ENCODE results near the gene PTPRM.

Gene PTPRM

GRCh38 chr18:7789856-7790552 is 222.9 kb downstream of the PTPRM start:
- peak; percentile 26 for FAIRE-seq
- peak; percentile 18 for DNase-seq (ENCODE audit: low spot score)

GRCh38 chr18:7793100-7793499 is 226.0 kb downstream of the PTPRM start:
- DNase-seq (ENCODE audit: low spot score): no peak
- no peak for FAIRE-seq

- FAIRE-seq: no peak
- DNase-seq (ENCODE audit: low spot score): no peak
Measured at GRCh38 chr18:7803956-7804469, 236.9 kb downstream of the PTPRM start.

- DNase-seq (ENCODE audit: low spot score): no peak
- no peak for FAIRE-seq
Measured at GRCh38 chr18:7805096-7805495, 238.0 kb downstream of the PTPRM start.

GRCh38 chr18:7805880-7806279 is 238.8 kb downstream of the PTPRM start:
- no peak for FAIRE-seq
- no peak for DNase-seq (ENCODE audit: low spot score)

- DNase-seq (ENCODE audit: low spot score) (no peak), FAIRE-seq (no peak)
Measured at GRCh38 chr18:7807936-7808453, 240.9 kb downstream of the PTPRM start.

GRCh38 chr18:7808992-7809391 is 241.9 kb downstream of the PTPRM start:
- DNase-seq (ENCODE audit: low spot score) (no peak), FAIRE-seq (no peak)

- FAIRE-seq: no peak
Measured at GRCh38 chr18:7809455-7809854, 242.3 kb downstream of the PTPRM start.

GRCh38 chr18:7809978-7810377 is 242.9 kb downstream of the PTPRM start:
- FAIRE-seq (no peak), DNase-seq (ENCODE audit: low spot score) (no peak)

More at GRCh38 chr18:7809455-7809854, 242.3 kb downstream of the PTPRM start:
- no peak for DNase-seq (ENCODE audit: low spot score)

GRCh38 chr18:7812431-7813063 is 245.4 kb downstream of the PTPRM start:
- peak; percentile 72 for DNase-seq (ENCODE audit: low spot score)
- peak; percentile 66 for FAIRE-seq

- no peak for FAIRE-seq
- no peak for DNase-seq (ENCODE audit: low spot score)
Measured at GRCh38 chr18:7813131-7813530, 246.0 kb downstream of the PTPRM start.

GRCh38 chr18:7814754-7815315 is 247.7 kb downstream of the PTPRM start:
- no peak for FAIRE-seq
- no peak for DNase-seq (ENCODE audit: low spot score)

- FAIRE-seq: no peak
- DNase-seq (ENCODE audit: low spot score): no peak
Measured at GRCh38 chr18:7815787-7816186, 248.7 kb downstream of the PTPRM start.

GRCh38 chr18:7817575-7818230 is 250.6 kb downstream of the PTPRM start:
- DNase-seq (ENCODE audit: low spot score) (no peak), FAIRE-seq (no peak)

- DNase-seq (ENCODE audit: low spot score) (no peak), FAIRE-seq (no peak)
Measured at GRCh38 chr18:7821784-7822183, 254.7 kb downstream of the PTPRM start.

GRCh38 chr18:7822435-7823331 is 255.6 kb downstream of the PTPRM start:
- no peak for FAIRE-seq
- no peak for DNase-seq (ENCODE audit: low spot score)

GRCh38 chr18:7824970-7825369 is 257.9 kb downstream of the PTPRM start:
- FAIRE-seq: no peak

GRCh38 chr18:7830468-7830867 is 263.4 kb downstream of the PTPRM start:
- FAIRE-seq: no peak

More at GRCh38 chr18:7824970-7825369, 257.9 kb downstream of the PTPRM start:
- DNase-seq (ENCODE audit: low spot score): no peak

GRCh38 chr18:7839548-7839947 is 272.4 kb downstream of the PTPRM start:
- FAIRE-seq (no peak), DNase-seq (ENCODE audit: low spot score) (no peak)

More at GRCh38 chr18:7830468-7830867, 263.4 kb downstream of the PTPRM start:
- DNase-seq (ENCODE audit: low spot score): no peak

- no peak for FAIRE-seq
- DNase-seq (ENCODE audit: low spot score): no peak
Measured at GRCh38 chr18:7840411-7840810, 273.3 kb downstream of the PTPRM start.

- DNase-seq (ENCODE audit: low spot score) (no peak), FAIRE-seq (no peak)
Measured at GRCh38 chr18:7844017-7844416, 276.9 kb downstream of the PTPRM start.
